GM20000 (cell line): ENCODE data around the gene ADAM11.
A peak's percentile ranks its signal among the peaks of the same experiment; 100 is the strongest.
"Not testable (repeated sequence)": the region's sequence is repeated elsewhere in the genome, so short reads cannot be mapped to it uniquely, and the experiment has no call there.

Experiments used
- DNase-seq: peaks from one replicate; pipeline ENCODE4 v3.0.0; 2012; ENCODE audit warnings: low spot score
- TF ChIP-seq, protein P1 (sequence below): IDR thresholded peaks from 2 replicates; pipeline ENCODE4 v1.5.1; 2012; ENCODE audit warnings: mild to moderate bottlenecking, control low read depth; ENCODE audit errors: extremely low read depth, missing control alignments

ADAM11 gene

GRCh38 chr17:44820631-44821212, 61.9 kb downstream of the ADAM11 start:
- TF ChIP-seq, protein P1, sequence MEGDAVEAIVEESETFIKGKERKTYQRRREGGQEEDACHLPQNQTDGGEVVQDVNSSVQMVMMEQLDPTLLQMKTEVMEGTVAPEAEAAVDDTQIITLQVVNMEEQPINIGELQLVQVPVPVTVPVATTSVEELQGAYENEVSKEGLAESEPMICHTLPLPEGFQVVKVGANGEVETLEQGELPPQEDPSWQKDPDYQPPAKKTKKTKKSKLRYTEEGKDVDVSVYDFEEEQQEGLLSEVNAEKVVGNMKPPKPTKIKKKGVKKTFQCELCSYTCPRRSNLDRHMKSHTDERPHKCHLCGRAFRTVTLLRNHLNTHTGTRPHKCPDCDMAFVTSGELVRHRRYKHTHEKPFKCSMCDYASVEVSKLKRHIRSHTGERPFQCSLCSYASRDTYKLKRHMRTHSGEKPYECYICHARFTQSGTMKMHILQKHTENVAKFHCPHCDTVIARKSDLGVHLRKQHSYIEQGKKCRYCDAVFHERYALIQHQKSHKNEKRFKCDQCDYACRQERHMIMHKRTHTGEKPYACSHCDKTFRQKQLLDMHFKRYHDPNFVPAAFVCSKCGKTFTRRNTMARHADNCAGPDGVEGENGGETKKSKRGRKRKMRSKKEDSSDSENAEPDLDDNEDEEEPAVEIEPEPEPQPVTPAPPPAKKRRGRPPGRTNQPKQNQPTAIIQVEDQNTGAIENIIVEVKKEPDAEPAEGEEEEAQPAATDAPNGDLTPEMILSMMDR, result no peak
- DNase-seq, result no peak

DNA sequence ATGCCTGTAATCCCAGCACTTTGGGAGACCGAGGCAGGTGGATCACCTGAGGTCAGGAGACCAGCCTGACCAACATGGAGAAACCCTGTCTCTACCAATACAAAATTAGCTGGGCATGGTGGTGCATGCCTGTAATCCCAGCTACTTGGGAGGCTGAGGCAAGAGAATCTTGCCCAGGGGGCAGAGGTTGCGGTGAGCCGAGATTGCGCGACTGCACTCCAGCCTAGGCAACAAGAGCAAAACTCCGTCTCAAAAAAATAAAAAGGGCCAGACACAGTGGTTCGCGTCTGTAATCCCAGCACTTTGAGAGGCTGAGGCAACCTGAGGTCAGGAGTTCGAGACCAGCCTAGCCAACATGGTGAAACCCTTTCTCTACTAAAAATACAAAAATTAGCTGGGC, 66.4 kb downstream of the ADAM11 start:
- DNase-seq, result not testable (repeated sequence)

GRCh38 chr17:44826123-44826790, 67.5 kb downstream of the ADAM11 start:
- DNase-seq, result no peak

GRCh38 chr17:44827863-44828262, 69.1 kb downstream of the ADAM11 start:
- DNase-seq, result no peak
- TF ChIP-seq, protein P1, result no peak

More at GRCh38 chr17:44826123-44826790, 67.5 kb downstream of the ADAM11 start:
- TF ChIP-seq, protein P1, result no peak

GRCh38 chr17:44828919-44829522, 70.2 kb downstream of the ADAM11 start:
- no peak for DNase-seq
- TF ChIP-seq, protein P1, result no peak

DNA sequence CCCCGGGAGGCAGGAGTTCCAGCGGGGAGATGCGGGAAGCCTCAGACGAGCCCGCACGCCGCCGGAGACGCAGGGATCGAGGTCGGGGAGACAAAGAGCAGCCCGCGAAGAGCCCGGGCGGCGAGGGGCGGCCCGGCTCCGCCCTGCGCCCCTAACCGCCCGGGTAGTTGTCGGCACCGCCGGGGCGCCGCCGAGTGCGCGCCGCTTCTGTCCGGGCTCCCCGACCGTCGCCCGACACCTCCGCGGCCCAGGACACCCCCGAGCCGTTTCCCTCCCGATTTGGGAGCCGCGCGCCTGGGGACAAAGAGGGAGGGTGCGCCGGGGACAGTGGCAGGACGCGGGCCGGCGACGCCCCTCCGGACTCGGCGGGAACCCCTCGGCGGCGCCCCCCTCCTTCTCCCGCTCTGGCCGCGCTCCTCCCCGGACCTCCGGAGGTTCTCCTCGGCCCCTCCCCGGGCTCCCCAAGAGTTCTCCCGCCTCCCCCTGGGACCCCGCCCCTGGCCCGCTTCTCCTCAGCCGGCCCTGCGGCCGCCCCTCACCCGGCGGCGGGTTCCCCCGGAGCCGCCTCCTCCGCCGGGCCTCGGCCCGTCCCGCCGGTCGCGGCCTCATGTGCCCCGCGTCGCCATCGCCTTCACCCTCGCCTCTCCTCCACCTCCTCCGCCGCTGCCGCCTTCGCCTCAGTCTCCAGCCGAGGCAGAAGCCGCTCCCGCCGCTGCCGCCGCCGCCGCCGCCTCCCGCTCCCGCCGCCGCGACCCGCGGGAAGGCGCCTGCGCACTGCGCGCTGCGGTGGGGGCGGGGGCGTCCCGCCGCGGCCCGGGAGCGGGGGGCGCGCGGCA, 71.0 kb downstream of the ADAM11 start, which contains the start of gene GJC1:
TSS of gene GJC1 (minus strand) at position 765 of the 836 bp plus-strand sequence. CDS start 24,470 bp downstream, outside the sequence.
- DNase-seq, result peak; percentile 77
- TF ChIP-seq, protein P1, result no peak

DNA sequence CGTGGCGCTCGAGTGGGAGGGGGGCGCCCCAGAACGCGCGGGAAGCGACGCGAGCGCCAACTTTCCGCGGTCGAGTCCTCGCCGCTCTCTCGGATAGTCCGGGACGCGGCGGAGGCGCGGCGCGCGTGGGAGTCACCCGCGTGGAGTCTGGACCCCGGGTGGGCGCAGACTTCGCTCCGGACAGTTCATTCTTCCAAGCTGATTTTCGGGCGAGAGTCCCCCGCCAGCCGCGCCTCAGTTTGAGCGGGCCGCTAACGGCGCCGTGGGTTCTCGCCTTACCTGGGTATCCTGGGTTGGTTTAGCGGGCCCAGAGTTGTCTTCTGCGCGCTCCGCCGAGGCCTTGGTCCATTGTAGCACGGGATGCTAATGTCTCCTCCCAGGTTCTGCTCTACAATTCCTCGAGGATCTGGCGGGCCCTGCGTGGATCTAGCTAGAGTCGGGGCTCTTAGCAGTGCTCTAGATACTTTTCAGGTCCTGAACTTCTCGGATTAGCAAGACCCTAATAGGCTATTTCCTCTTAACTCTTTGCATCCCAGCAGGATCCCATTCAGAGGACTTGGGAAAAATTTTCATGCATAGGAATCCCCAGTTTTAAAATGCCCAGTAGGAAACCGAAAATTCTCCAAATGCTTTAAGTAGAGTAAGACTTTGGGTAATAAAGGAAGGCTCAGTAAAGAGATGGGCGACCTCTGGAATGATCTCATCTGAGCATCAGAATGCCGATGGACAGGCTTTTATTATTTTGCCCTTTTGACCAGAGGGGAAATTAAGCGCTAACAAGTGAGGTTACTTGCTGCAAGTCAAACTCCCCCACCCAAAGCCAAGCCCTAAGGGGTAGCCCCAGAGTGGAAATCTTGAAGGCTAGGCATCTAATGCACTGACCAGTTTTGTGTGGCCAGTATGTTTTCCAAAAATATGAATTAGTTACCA, 71.8 kb downstream of the ADAM11 start:
- TF ChIP-seq, protein P1, result no peak
- DNase-seq, result peak; percentile 56
